ENCODE measurements around the gene ABAT. TPM values are rescaled to one million over a fixed set of nuclear protein-coding genes. Genes with fewer than 3 reads are reported as not detected.
"Not testable (repeated sequence)": the region's sequence is repeated elsewhere in the genome, so short reads cannot be mapped to it uniquely, and the experiment has no call there.

The ABAT gene
- total RNA-seq, 2 experiments from 2014 or later: 5.4 to 6.0 TPM

GRCh38 chr16:8776129-8776584 is 101.7 kb downstream of the ABAT start:
- Mint-ChIP-seq H3K4me3 (no peak overlapping the region), H3K27me3 (no peaks in the 10 kb centered on the region), H3K4me1 (no peaks in the 10 kb centered on the region), H3K9me3 (ENCODE audit: low read depth) (no peaks in the 10 kb centered on the region), H3K27ac (no peak overlapping the region), H3K36me3 (ENCODE audit: low read depth) (peaks cover 10% of the 10 kb centered on the region)
- CTCF ChIA-PET: no interaction called here
- DNase-seq (no peak), ATAC-seq (no peak)
- intact Hi-C loops (cut with DNase I, micrococcal nuclease): no loop called here
- POLR2A ChIA-PET: no interaction called here

DNA sequence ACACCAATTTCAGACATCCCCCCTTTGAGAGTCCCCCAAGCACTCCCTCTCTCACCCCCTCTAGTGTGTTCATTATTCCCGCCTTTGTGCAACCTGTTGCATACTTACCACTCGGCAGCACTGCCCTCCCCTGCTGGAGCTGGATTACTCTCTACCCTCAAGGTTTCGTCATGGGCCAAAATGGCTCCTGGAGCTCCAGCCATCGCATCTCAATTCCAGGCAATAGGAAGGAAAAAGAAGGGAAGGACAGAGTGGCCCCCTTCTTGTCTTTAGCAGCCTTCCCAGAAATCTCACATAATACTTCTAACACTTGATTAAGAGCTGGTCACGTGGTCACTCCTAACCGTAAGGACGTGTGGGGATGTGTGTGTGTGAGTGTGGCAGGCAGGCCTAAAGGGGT is 102.8 kb downstream of the ABAT start:
- ChIA-PET CTCF (no interaction called here), POLR2A (no interaction called here)
- no peak overlapping the region for H3K27ac Mint-ChIP-seq
- ATAC-seq: no peak
- no peaks in the 10 kb centered on the region for H3K27me3 Mint-ChIP-seq
- no peaks in the 10 kb centered on the region for H3K9me3 Mint-ChIP-seq (ENCODE audit: low read depth)
- no peak for DNase-seq
- intact Hi-C loops (cut with DNase I, micrococcal nuclease): no loop called here
- peaks cover 10% of the 10 kb centered on the region for H3K36me3 Mint-ChIP-seq (ENCODE audit: low read depth)
- no peaks in the 10 kb centered on the region for H3K4me1 Mint-ChIP-seq
- no peak overlapping the region for H3K4me3 Mint-ChIP-seq

GRCh38 chr16:8781797-8782196 is 107.4 kb downstream of the ABAT start:
- DNase-seq (no peak), ATAC-seq (no peak)
- ChIA-PET CTCF (no interaction called here), POLR2A (no interaction called here)
- no peaks in the 10 kb centered on the region for H3K27me3 Mint-ChIP-seq
- H3K36me3 Mint-ChIP-seq (ENCODE audit: low read depth): peaks cover 4% of the 10 kb centered on the region
- H3K27ac Mint-ChIP-seq: no peak overlapping the region
- no peak overlapping the region for H3K4me3 Mint-ChIP-seq
- no peaks in the 10 kb centered on the region for H3K4me1 Mint-ChIP-seq
- intact Hi-C loops (cut with DNase I, micrococcal nuclease): no loop called here
- no peaks in the 10 kb centered on the region for H3K9me3 Mint-ChIP-seq (ENCODE audit: low read depth)

GRCh38 chr16:8782673-8783072 is 108.3 kb downstream of the ABAT start:
- H3K27me3 Mint-ChIP-seq: no peaks in the 10 kb centered on the region
- no peak overlapping the region for H3K4me3 Mint-ChIP-seq
- ATAC-seq (no peak), DNase-seq (no peak)
- H3K36me3 Mint-ChIP-seq (ENCODE audit: low read depth): no peaks in the 10 kb centered on the region
- ChIA-PET CTCF (interaction anchor here (0.6 kb wide), 1 partner anchor 98 kb away, joined by 3 read pairs; no protein-coding TSS in a partner anchor), POLR2A (no interaction called here)
- no peaks in the 10 kb centered on the region for H3K4me1 Mint-ChIP-seq
- no peak overlapping the region for H3K27ac Mint-ChIP-seq
- no peaks in the 10 kb centered on the region for H3K9me3 Mint-ChIP-seq (ENCODE audit: low read depth)
- intact Hi-C loops (cut with DNase I, micrococcal nuclease): no loop called here

DNA sequence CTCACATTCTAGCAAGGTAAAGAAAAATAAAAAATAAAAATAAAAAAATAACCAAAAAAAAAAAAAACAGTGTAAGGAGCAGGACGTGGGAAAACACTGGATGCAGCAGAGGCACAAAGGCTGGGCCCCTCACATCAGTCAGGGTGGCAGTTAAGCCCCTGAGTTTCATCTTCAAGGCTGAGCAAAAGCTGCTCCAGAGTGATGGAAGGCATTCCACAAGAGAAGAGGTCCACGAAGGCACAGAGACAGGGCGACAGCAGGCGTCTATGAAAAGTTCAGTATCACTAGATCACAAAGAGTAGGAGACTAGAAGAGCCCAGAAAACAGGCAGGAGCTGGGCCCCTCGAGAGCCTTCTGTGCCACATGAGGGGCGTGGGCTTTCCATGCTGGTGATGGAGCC is 111.0 kb downstream of the ABAT start:
- Mint-ChIP-seq H3K36me3 (ENCODE audit: low read depth) (no peaks in the 10 kb centered on the region), H3K27ac (no peak overlapping the region), H3K4me1 (no peaks in the 10 kb centered on the region), H3K4me3 (no peak overlapping the region), H3K27me3 (no peaks in the 10 kb centered on the region), H3K9me3 (ENCODE audit: low read depth) (no peaks in the 10 kb centered on the region)
- ChIA-PET CTCF (interaction anchor here (1.2 kb wide), 1 partner anchor 8 kb away, joined by 3 read pairs; no protein-coding TSS in a partner anchor), POLR2A (no interaction called here)
- no peak for DNase-seq
- intact Hi-C loops (cut with DNase I, micrococcal nuclease): no loop called here
- no peak for ATAC-seq

GRCh38 chr16:8786316-8786715 is 111.9 kb downstream of the ABAT start:
- H3K9me3 Mint-ChIP-seq (ENCODE audit: low read depth); ATAC-seq; H3K27ac Mint-ChIP-seq; H3K27me3 Mint-ChIP-seq; H3K4me1 Mint-ChIP-seq; H3K36me3 Mint-ChIP-seq (ENCODE audit: low read depth); H3K4me3 Mint-ChIP-seq; DNase-seq; POLR2A ChIA-PET; intact Hi-C loops (cut with DNase I, micrococcal nuclease): not testable (repeated sequence)
- CTCF ChIA-PET: interaction anchor here (0.6 to 1.0 kb wide), 2 partner anchors 30 to 31 kb away, joined by 3 to 4 read pairs; no protein-coding TSS in a partner anchor

GRCh38 chr16:8788578-8789172 is 114.3 kb downstream of the ABAT start:
- ChIA-PET CTCF (interaction anchor here (0.6 kb wide), 1 partner anchor 91 kb away, joined by 4 read pairs; no protein-coding TSS in a partner anchor), POLR2A (no interaction called here)
- DNase-seq (no peak), ATAC-seq (no peak)
- Mint-ChIP-seq H3K27ac (no peak overlapping the region), H3K36me3 (ENCODE audit: low read depth) (peaks cover 3% of the 10 kb centered on the region), H3K4me1 (no peaks in the 10 kb centered on the region), H3K4me3 (no peak overlapping the region), H3K27me3 (no peaks in the 10 kb centered on the region), H3K9me3 (ENCODE audit: low read depth) (no peaks in the 10 kb centered on the region)
- intact Hi-C loops (cut with DNase I, micrococcal nuclease): no loop called here

GRCh38 chr16:8795091-8795490 is 120.7 kb downstream of the ABAT start:
- H3K4me3 Mint-ChIP-seq: no peak overlapping the region
- peaks cover 21% of the 10 kb centered on the region for H3K36me3 Mint-ChIP-seq (ENCODE audit: low read depth)
- no peaks in the 10 kb centered on the region for H3K9me3 Mint-ChIP-seq (ENCODE audit: low read depth)
- no peak overlapping the region for H3K27ac Mint-ChIP-seq
- DNase-seq: no peak
- H3K4me1 Mint-ChIP-seq: peaks cover 31% of the 10 kb centered on the region
- ChIA-PET CTCF (no interaction called here), POLR2A (no interaction called here)
- ATAC-seq: no peak
- intact Hi-C loops (cut with DNase I, micrococcal nuclease): loop anchor here (5.0 kb wide), 3 partner anchors 138 to 1947 kb away; partner anchors contain the start of genes HAPSTR1 (in 1 of the 2) and NUBP1 (in 1 of the 2)
- H3K27me3 Mint-ChIP-seq: no peaks in the 10 kb centered on the region

- Mint-ChIP-seq H3K27me3 (no peaks in the 10 kb centered on the region), H3K4me1 (peaks cover 32% of the 10 kb centered on the region), H3K36me3 (ENCODE audit: low read depth) (peaks cover 21% of the 10 kb centered on the region), H3K9me3 (ENCODE audit: low read depth) (no peaks in the 10 kb centered on the region), H3K4me3 (peak overlapping the region; percentile 91), H3K27ac (no peak overlapping the region)
- DNase-seq: no peak
- intact Hi-C loops (cut with DNase I, micrococcal nuclease): loop anchor here (2.0 to 5.0 kb wide), 4 partner anchors 73 to 1946 kb away; partner anchors contain the start of genes CARHSP1 (in 1 of the 2), HAPSTR1 (in 1 of the 2) and NUBP1 (in 1 of the 2)
- ChIA-PET POLR2A (no interaction called here), CTCF (interaction anchor here (0.9 to 1.0 kb wide), 2 partner anchors 141 to 229 kb away, joined by 3 to 4 read pairs; no protein-coding TSS in a partner anchor)
- no peak for ATAC-seq
Measured at GRCh38 chr16:8795818-8796217, 121.4 kb downstream of the ABAT start.

GRCh38 chr16:8796469-8797363 is 122.3 kb downstream of the ABAT start:
- Mint-ChIP-seq H3K9me3 (ENCODE audit: low read depth) (no peaks in the 10 kb centered on the region), H3K27me3 (no peaks in the 10 kb centered on the region), H3K4me3 (peak overlapping the region; percentile 91), H3K36me3 (ENCODE audit: low read depth) (peaks cover 28% of the 10 kb centered on the region), H3K27ac (peak overlapping the region; percentile 92), H3K4me1 (peaks cover 34% of the 10 kb centered on the region)
- no peak for DNase-seq
- POLR2A ChIA-PET: interaction anchor here (1.2 kb wide), 1 partner anchor 294 kb away, joined by 5 read pairs; the partner anchor contains the start of gene HAPSTR1
- intact Hi-C loops (cut with DNase I, micrococcal nuclease): loop anchor here (1.0 to 5.0 kb wide), 10 partner anchors 72 to 1946 kb away; partner anchors contain the start of genes ABAT (in 2 of the 2), CARHSP1 (in 2 of the 2), HAPSTR1 (in 2 of the 2) and METTL22 (in 1 of the 2)
- ATAC-seq: no peak
- CTCF ChIA-PET: interaction anchor here (0.5 to 1.0 kb wide), 5 partner anchors 57 to 230 kb away, joined by 3 to 4 read pairs (median 3); no protein-coding TSS in a partner anchor
